ENCODE results near the gene NELL2.
"Not testable (repeated sequence)": the region's sequence is repeated elsewhere in the genome, so short reads cannot be mapped to it uniquely, and the experiment has no call there.

Gene NELL2

DNA sequence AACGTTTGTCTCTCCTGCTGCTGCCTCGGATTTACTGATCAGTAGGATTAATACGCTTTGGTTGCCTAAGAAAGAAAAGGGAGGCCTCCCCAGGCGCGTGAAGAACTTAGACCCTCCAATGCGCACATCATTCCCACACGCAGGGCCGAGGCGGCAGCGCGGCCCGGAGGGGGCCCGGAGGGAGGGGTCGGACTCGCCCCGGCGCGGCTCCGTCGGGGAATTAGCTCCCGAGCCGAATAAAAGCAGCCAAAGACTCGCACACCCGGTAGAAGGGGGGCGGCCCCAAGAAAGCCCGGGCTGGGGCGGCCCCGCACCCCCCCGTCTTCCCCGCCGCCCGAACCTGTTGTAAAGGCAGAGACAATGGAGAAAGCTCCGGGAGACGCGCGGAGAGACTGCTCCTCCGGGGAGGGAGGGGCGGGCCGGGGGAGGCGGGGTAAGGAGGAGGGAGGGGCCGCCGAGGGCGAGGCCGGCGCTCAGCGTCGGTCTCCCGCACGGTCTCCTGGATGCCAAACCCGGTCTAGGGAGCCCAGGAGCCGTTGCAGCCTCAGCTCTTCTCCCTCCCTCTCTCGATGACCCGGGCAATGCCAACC, at the start of gene NELL2:
TSS of gene NELL2 (minus strand) at position 362 of the 590 bp plus-strand sequence. CDS start 446 bp downstream, outside the sequence.
- peak; percentile 75 for DNase-seq

DNA sequence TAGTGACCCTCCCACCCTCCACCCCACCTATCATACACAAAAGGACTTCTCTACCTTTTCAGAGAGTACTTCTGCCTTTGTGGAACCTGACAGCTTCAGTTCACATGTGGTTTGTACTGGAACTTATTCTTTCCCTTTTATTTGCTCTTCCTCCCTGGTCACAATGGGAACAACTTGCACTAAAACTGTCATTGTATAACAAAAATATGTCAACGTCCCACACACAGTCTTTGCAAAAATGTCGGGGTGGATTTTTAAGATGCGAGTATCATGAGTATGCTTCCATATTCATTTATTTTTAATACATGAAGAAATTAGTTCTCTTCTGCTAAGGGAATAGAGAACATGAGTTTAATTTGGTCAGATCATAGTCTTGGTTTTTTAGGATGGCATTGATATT, 45.6 kb upstream of the NELL2 start:
- no peak for DNase-seq

DNA sequence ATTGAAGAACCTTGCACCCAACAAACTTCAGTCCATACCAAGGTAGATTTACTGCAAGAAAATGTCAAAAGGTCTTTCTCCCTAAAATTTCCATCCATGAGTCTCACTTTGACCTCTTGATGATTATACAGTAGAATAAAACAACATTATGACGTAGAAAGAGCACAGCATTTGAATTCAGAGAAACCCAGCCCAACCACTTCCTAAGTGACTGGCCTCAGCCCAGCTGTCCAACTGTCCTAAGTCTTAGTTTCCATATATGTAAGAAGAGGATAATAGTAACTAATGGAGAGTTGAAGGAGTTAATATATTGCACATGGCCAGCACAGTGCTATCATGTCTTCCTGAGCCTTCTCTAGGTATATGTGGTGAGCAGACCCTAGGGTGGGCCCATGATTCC, 41.0 kb upstream of the NELL2 start:
- DNase-seq, result no peak

DNA sequence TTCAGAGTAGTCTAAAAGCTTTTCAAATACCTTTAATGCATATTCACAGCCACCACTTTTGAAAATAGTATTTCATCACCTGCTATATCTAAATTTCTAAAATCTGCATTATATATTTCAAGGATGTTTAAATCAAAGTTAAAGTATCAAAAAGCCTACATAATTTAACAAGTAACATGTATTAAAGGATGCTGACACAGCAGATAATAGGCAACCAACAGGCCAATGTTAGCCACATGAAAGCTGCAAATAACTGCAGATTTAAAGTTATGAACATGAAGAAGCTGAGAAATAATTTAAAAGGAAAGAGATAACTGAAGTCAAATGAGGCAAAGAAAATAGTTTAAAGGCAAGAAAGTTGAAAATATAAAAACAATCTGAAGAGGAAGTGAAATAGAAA, 39.8 kb upstream of the NELL2 start:
- no peak for DNase-seq

DNA sequence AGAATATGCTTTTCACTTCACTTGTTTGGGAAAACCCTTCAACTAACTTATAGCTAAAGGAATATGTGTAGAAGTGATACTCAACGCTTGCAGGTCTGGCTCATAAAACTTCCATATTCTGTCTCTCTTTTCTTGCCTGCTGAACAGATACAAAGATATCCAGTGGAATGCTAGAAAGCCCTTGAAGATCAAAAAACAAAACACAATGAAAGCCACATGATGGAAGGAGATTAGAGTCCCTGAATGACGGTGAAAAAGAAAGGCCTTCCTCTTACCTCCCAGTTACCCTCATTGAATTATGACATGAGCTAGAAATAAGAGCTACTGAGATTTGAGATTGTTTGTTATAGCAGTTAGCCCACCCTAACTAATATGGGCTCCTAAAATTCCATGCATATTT, 28.2 kb upstream of the NELL2 start:
- DNase-seq, result no peak

DNA sequence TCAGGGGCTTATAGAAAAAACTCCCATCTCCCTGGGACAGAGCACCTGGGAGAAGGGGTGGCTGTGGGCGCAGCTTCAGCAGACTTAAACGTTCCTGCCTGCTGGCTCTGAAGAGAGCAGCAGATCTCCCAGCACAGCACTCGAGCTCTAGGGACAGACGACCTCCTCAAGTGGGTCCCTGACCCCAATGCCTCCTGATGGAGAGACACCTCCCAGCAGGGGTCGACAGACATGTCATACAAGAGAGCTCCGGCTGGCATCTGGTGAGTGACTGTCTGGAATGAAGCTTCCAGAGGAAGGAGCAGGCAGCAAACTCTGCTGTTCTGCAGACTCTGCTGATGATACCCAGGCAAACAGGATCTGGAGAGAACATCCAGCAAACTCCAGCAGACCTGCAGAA, 22.0 kb upstream of the NELL2 start:
- not testable (repeated sequence) for DNase-seq

DNA sequence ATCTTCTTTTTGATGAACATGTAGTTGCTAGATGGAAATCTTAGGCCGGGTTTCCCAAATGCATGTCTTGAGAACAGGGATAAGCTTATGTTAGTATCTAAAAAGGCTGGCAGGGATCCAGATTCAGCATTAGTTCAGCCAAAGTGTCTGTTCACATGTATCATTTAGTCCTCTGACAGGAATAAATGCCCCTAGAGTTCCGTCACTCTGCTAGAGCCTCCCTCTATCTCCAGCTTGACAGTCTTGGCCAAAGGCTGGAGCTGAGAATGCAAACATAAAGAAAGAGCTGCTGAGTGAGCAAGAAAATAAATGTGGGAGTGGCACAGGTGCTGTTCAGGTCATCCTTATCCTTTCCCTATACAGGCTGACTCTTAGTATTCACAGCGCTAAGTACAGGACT, 13.8 kb upstream of the NELL2 start:
- DNase-seq, result no peak

DNA sequence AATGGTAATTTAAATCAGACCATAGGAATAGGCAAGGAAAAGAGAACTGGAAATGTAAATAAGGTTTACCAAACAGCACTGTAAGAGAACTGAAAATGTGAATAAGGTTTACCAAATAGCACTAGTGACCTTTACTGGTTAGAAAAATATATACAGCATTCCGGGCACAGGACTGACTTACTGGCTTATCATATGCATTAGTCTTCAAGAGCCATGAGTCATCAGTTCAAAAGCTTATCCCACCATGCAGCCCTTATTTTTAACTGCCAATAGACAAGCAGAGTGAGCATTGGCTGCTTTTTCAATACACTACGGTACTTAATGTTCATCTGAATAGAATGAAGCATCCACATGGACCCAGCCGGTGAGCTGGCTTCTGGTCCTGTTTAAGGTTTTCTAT, 13.0 kb upstream of the NELL2 start:
- no peak for DNase-seq

DNA sequence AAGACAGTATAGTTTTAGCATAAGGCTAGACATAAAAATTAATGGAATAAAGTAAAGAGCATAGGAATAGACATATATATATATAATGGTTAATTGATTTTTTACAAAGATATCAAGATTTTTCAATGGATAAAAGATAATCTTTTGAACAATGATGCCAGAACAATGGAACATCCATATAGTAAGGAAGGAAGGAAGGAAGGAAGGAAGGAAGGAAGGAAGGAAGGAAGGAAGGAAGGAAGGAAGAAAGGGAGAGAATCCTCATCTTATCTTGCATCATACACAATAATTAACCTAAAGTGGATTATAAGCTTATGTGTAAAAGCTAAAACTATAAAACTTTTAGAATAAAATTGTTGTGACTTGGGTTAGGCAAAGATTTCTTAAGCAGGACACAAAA, 9.8 kb upstream of the NELL2 start:
- DNase-seq, result no peak

DNA sequence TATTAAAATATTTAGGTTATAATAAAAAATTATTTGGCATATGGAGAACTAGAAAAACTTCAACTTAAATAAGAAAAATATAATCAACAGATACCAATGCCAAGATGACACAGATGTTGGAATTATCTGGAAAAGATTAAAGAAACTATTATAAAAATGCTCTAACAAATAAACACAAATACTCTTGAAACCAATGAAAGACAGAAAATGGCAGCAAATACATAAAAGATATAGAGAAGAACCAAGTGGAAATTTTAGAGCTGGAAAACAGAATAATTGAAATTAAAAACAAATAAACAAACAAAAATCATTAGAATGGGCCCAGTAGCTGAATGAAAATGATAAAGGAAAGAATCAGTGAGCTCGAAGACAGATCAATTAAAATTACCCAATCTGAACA, 5.1 kb upstream of the NELL2 start:
- no peak for DNase-seq

DNA sequence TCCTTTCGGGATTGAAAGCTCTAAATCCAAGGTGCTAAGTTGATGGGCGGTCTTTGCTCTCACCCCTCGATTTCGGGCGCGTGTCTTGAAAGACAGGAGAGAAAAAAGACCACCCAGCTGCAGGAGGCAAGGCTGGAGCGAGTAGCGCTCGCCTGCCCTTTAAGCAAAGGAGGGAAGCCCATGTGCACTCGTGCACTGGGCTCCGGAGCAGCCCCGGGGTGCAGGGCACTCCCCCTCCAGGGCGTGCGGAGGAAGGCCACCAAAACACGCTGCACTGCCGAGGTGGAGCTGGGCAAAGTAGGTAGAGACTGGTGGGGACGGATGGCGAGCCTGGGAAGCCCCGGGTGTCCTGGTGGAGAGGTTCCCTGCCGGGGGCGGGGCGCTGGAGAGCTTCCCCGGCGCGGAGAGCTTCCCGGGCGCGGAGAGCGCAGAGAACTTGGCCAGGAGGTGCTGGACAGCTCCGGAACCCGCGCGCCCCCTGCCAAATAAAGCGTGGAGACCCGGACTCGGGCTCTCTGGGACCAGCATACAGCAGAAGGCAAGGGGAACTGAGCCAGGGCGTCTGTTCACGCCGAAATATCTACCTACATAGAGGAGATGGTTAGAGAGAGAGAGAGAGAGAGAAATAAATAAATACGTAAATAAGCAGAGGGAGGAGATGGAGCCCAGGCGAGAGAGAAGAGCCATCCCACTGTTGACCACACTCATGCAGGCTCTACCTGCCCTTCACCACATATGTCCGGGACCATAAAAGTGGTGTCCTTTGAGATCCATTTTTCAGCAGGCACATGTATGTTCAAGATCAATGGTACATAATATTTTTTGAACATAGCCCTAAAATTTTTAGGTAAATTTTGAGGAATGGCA, 662 bp upstream of the NELL2 start:
- peak; percentile 53 for DNase-seq

DNA sequence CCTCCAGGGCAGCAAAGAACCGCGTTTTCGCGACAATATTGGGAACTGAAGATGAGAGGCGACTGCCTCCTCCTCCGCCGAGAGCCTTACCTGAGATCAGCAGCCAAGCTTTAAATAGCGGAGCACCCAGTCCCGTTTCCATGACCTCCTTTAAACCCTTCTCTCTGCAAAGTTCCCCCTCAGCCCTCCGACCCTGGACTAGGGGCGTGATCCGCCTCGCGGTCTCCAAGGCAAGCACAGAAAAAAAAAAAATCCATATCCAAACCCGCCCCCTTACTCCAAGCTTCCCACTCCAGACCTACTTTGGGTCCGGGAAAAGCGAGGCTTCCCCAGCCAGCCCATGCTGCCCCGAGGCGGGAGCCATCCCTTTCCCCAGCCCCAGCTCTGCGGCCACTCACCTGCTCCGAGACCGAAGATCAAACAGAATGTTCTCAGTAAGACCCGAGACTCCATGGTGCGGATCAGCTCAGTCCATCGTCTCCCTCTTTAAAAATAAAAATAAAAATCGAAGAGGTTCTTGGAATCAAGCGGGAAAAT, 630 bp downstream of the NELL2 start:
- peak; percentile 33 for DNase-seq

DNA sequence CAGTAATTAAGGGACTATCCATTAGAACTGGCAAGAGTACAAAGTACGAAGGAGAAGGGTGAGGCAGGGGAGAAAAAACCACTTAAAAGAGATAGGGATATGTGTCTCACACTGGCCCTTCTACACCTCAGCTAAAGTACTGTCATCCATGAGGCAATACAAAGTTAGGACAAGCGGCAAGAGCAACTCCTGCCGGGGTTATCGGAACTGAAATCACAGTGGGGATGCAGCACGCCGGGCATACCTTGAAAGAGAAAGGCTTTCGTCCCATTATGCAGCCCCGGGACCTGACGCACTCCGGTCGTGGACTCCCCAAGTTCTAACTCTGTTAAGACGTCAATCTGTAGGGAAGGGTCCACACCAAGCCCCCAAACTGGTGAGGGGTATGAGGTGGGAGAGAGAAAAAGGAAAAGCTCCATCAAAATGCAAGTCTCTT, 1.1 kb downstream of the NELL2 start:
- peak; percentile 42 for DNase-seq

DNA sequence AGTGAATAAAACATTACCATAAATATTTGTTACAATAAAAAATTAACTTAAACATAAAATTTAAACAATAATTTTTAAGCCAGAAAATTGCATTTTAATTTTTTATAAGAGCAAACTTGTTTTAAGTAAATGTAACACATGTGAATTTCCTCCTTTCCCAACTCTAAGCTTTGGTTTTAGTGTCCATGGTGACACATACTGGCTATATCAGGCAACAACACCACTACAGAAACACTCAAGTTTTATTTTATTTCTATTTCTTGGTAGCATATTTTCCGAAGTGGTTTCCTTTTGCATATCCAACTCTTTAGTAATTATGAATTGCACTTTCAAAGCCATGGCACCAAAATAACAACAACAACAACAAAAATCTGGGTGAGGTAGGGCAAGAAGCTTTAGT, 2.2 kb downstream of the NELL2 start:
- DNase-seq, result peak; percentile 64

DNA sequence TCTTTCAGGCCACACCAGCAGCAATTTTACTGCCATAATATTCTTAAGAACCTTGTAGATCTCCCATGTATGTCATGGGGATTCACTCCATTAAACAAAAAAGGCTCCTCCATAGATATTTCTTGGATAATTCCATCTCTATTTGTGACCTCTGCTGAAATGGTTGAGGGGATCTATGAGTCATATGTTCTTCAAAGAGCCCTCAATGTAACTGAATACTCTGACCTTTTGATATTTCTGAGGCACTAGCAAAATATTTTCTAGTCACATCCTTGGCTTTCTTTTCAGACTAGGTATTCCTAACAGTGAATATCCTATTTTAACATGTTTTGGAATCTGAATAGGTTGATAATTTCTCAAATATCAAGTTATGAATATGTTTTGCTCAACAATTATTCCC, 6.6 kb downstream of the NELL2 start:
- no peak for DNase-seq

DNA sequence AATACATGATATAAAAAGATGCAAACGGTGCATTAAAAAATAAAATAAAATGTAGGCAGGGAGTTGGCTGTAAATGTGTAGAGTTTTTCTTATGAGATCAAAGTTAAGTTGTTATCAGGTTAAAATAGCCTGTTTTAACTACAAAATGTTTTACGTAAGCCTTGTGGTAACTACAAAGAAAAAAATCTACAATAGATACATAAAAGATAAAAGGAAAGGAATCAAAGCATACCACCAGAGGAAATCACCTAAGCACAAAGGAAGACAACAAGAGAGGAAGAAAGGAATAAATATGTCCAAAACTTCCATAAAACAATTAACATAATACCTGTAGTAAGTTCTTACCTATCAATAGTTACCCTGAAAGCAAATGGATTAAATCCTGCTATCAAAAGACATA, 12.2 kb downstream of the NELL2 start:
- peak; percentile 62 for DNase-seq

DNA sequence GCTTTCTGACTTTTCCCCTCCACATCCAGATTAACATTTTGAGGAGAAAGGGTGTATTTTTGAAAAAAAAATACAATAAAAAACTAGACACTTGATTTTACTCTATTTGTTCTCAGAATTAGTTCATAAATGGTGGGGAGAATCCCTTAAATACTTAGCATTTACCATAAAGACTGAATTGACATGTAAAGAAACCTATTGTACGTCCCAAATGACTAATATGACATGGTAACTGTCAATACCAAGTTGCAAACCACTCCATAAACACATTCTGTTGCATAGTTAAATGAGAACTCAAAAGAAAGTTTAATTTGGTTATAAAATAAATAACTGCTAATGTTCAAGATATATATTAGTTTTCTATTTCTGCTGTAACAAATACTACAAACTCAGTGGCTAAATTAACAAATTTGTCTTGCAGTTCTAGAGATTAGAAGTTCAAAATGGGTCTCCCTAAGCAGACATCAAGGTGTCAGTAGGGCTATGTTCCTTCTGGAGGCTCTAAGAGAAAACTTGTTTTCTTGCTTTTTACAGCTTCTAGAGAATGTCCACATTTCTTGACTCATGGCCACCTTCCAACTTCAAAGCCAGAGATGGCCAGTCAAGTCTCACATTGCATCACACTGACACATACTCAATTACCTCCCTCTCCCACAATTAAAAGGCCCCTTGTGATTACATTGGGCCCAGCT, 16.0 kb downstream of the NELL2 start:
- no peak for DNase-seq

DNA sequence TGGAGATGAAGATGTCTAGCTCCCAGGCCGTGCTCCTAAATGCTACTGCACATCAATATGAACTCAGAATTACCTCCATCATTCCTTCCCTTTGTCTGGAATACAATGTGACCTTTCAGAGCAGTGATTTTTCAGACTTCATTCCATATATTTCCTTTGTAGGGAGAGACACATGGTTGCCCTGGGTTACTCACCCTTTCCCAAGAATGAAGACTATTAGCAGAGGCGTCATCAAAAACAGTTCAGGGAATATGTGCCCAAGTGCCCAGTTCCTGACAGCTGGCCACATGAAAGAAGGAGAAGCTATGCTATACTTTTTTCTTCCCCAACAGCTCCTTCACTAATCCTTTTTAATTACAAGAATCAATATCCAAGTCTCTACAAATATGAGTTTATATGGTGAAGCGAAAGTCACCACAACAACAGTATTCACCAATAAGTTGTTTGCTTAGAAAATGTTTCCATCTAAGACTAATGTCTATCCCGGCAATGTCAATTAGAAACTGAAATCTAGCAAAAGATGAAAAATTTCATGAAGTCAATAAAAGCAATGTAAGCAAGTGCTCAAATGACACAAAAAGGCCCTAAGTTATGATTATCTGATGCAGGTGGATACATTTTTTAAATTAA, 17.8 kb downstream of the NELL2 start:
- no peak for DNase-seq

DNA sequence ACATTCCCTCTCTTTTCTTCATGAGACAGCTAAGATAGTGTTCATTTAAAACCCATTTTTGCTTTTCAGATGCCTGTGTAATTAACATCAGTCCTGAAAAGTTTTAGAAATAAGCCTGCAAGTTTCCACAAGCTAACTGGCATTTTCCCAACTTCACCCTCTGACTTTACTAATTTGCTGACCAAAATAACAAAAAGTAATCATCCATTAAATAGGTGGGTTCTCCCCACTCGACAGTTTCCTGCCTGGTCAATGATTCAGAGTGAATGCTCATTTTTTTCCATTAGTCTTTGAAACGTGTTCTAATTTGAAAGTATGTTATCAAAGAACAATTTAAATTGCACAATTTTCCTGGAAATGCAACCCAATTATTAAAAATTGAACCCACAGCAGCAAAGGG, 23.6 kb downstream of the NELL2 start:
- no peak for DNase-seq

DNA sequence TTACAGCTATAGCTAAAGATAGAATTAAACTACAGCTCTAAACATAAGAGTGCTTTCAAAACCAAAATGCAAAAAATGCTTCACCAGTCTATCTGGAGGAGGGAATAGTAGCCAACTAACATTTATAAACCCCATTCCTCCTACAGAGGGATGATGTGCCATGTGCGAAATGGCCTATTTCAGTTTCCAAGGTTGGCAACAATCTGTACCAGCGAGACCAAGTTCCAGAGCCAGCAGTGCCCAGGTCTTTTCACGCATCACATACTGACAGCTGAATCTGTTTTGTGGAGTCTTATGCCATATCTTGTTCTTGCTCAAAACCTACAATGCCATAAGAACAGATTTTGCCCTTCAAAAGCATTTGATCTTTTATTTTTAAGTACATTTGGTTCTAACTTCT, 24.5 kb downstream of the NELL2 start:
- no peak for DNase-seq

DNA sequence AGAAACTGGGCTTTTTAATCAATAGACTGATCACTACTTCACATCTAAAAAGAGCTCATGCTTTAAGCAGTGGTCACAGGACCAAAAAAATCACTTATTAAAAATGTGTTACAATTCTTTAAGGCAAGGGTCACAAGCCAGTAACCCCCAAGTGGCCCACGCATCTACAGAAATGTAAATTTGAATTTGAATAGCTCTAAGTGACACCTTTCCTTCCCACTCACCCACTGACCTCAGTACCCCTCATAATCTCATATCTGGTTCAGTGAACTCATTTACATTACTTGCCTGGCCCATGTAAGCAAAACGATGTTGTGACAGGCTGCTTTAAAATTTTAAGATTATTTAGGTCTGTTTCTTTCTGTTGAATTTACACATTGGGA, 27.4 kb downstream of the NELL2 start:
- no peak for DNase-seq

DNA sequence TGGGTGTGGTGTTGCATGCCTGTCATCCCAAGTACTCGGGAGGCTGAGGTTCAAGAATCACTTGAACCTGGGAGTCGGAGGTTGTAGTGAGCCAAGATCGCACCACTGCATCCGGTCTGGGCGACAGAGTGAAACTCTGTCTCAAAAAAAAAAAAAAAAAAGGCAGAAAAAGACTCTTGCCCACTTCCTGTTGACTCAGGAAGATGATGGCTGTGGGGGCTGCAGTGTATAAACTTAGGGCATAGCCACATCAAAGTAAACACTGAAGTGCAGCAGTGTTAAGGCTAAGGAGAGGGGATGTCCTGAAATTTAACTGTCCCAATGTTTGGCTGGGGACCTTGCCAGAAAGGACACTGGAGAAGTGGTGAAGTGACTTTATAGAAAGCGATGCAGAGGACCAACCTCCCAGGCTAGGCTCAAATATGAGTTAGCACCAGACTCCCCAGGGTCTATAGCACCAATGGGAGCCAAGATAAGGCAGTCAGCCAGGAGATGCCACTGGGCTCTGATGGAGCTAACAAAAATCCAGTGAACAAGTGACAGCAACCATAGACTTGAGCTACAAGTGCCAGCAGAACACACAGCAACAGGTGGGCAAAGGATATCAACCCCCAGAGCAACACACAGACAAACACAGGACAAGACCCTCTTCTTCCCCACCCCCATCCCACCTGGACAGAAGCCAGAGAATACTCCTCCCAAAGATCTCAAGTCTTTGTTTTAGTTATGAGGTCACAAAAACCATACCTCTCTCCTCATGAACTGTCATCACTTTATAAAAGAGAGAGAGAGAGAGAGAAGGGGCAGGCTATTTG, 28.0 kb downstream of the NELL2 start:
- DNase-seq, result peak; percentile 88

Measured in CD4-positive, alpha-beta T cell treated with Interleukin-17A for 1 hour (primary cell).